Osteoblast (primary cell): ENCODE results near the gene FARS2. TPM values are rescaled to one million over a fixed set of nuclear protein-coding genes. Genes with fewer than 3 reads are reported as not detected.

Experiments used
- DNase-seq: peaks from one replicate; pipeline ENCODE4 v3.0.0; 2011; ENCODE audit warnings: low spot score, mixed read lengths; ENCODE audit not compliant: insufficient read length; ENCODE audit errors: missing footprints
- H2AFZ ChIP-seq: 2 replicates; pipeline ENCODE4 v1.6.0; 2011; ENCODE audit warnings: mild to moderate bottlenecking, low read length
- H3K27ac ChIP-seq: 2 replicates; pipeline ENCODE4 v1.5.1; 2011; ENCODE audit warnings: mild to moderate bottlenecking, low read depth, low read length, moderate library complexity
- H3K27me3 ChIP-seq: 2 replicates; pipeline ENCODE4 v1.6.0; 2012; ENCODE audit warnings: mild to moderate bottlenecking, control low read depth, inconsistent platforms, low read length, moderate library complexity; ENCODE audit not compliant: insufficient read depth
- H3K36me3 ChIP-seq: 2 replicates; pipeline ENCODE4 v1.5.1; 2011; ENCODE audit warnings: mild to moderate bottlenecking, low read length, control low read depth, moderate library complexity; ENCODE audit not compliant: insufficient read depth
- H3K4me1 ChIP-seq: 2 replicates; pipeline ENCODE4 v1.5.1; 2011; ENCODE audit warnings: mild to moderate bottlenecking, low read length, control low read depth, moderate library complexity; ENCODE audit not compliant: insufficient read depth
- H3K4me2 ChIP-seq: 2 replicates; pipeline ENCODE4 v1.6.0; 2011; ENCODE audit warnings: mild to moderate bottlenecking, low read length; ENCODE audit not compliant: insufficient read depth
- H3K4me3 ChIP-seq: fragments of 200-600 bp; sonication (generic); 3 replicates; pipeline ENCODE4 v1.5.1; 2012; ENCODE audit warnings: mild to moderate bottlenecking, low read length, inconsistent platforms; ENCODE audit not compliant: insufficient read depth
- H3K79me2 ChIP-seq: 2 replicates; pipeline ENCODE4 v1.6.0; 2012; ENCODE audit warnings: mild to moderate bottlenecking, low read length, control low read depth, inconsistent platforms; ENCODE audit not compliant: insufficient read depth
- H3K9me3 ChIP-seq: 2 replicates; pipeline ENCODE4 v1.5.1; 2011; ENCODE audit warnings: low read depth, low read length, control low read depth
- H4K20me1 ChIP-seq: 2 replicates; pipeline ENCODE4 v1.6.0; 2012; ENCODE audit warnings: mild to moderate bottlenecking, low read length, control low read depth; ENCODE audit not compliant: insufficient read depth
- CTCF ChIP-seq: IDR thresholded peaks from 2 replicates; pipeline ENCODE4 v1.5.1; 2011; ENCODE audit warnings: mild to moderate bottlenecking, low read depth, low read length, moderate library complexity; ENCODE audit errors: extremely low read depth
- total RNA-seq: library from RNA; depleted of rRNA; stranded (reverse); fragments of >200 nt; gene quantifications from 2 replicates; pipeline ENCODE4 v1.2.3, GENCODE V29; 2012

The FARS2 gene
- total RNA-seq, 1 donor, result 29.7 TPM

GRCh38 chr6:5590187-5590586, 328.9 kb downstream of the FARS2 start:
- no peak overlapping the region for H2AFZ ChIP-seq
- H3K4me2 ChIP-seq, result no peak overlapping the region
- H3K4me3 ChIP-seq, result no peak overlapping the region
- H3K4me1 ChIP-seq, result no peaks in the 10 kb centered on the region
- H4K20me1 ChIP-seq, result no peaks in the 10 kb centered on the region
- H3K9me3 ChIP-seq, result no peaks in the 10 kb centered on the region
- no peaks in the 10 kb centered on the region for H3K27me3 ChIP-seq
- no peaks in the 10 kb centered on the region for H3K79me2 ChIP-seq
- no peak for DNase-seq
- H3K27ac ChIP-seq, result no peak overlapping the region
- no peak for TF ChIP-seq CTCF
- no peaks in the 10 kb centered on the region for H3K36me3 ChIP-seq

- no peak for TF ChIP-seq CTCF
- H3K27ac ChIP-seq, result no peak overlapping the region
- H3K9me3 ChIP-seq, result no peaks in the 10 kb centered on the region
- no peak overlapping the region for H2AFZ ChIP-seq
- H4K20me1 ChIP-seq, result no peaks in the 10 kb centered on the region
- no peak for DNase-seq
- H3K4me3 ChIP-seq, result no peak overlapping the region
- no peaks in the 10 kb centered on the region for H3K79me2 ChIP-seq
- H3K4me1 ChIP-seq, result no peaks in the 10 kb centered on the region
- no peaks in the 10 kb centered on the region for H3K27me3 ChIP-seq
- H3K36me3 ChIP-seq, result no peaks in the 10 kb centered on the region
- no peak overlapping the region for H3K4me2 ChIP-seq
These were observed 331.7 kb downstream of the FARS2 start for GRCh38 chr6:5592886-5593519.

GRCh38 chr6:5595184-5595583, 333.9 kb downstream of the FARS2 start:
- Histone ChIP-seq H3K4me2 (no peak overlapping the region), H3K4me1 (no peaks in the 10 kb centered on the region), H2AFZ (no peak overlapping the region), H4K20me1 (no peaks in the 10 kb centered on the region), H3K9me3 (no peaks in the 10 kb centered on the region), H3K27me3 (no peaks in the 10 kb centered on the region), H3K27ac (no peak overlapping the region), H3K36me3 (no peaks in the 10 kb centered on the region), H3K79me2 (no peaks in the 10 kb centered on the region), H3K4me3 (no peak overlapping the region)
- TF ChIP-seq CTCF, result no peak
- no peak for DNase-seq

GRCh38 chr6:5597413-5597812, 336.1 kb downstream of the FARS2 start:
- Histone ChIP-seq H3K79me2 (no peaks in the 10 kb centered on the region), H2AFZ (no peak overlapping the region), H3K4me1 (no peaks in the 10 kb centered on the region), H4K20me1 (no peaks in the 10 kb centered on the region), H3K36me3 (no peaks in the 10 kb centered on the region), H3K9me3 (no peaks in the 10 kb centered on the region), H3K4me2 (no peak overlapping the region), H3K4me3 (no peak overlapping the region), H3K27ac (no peak overlapping the region), H3K27me3 (no peaks in the 10 kb centered on the region)
- peak; percentile 64 for DNase-seq
- TF ChIP-seq CTCF, result no peak
